Measurements from ENCODE around the gene OR10R2.

The OR10R2 gene

GRCh38 chr1:158494796-158495195, 22.8 kb downstream of the OR10R2 start:
- DNase-seq (ENCODE audit: low read depth) = no peak
- no peak overlapping the region for H3K4me3 ChIP-seq (ENCODE audit: low read depth, low read length)
- TF ChIP-seq MAX (IDR thresholded peaks at IDR 0.05; ENCODE audit: low read depth, low read length) (no peak), MYC (IDR thresholded peaks at IDR 0.05; ENCODE audit: low read depth, low read length) (no peak), POLR2A (IDR thresholded peaks at IDR 0.05; ENCODE audit: extremely low read depth, insufficient read length) (no peak), CTCF (IDR thresholded peaks at IDR 0.05; ENCODE audit: low read depth, low read length) (no peak)

GRCh38 chr1:158496374-158496773, 24.4 kb downstream of the OR10R2 start:
- DNase-seq (ENCODE audit: low read depth) = peak; percentile 58
- no peak overlapping the region for H3K4me3 ChIP-seq (ENCODE audit: low read depth, low read length)
- TF ChIP-seq CTCF (IDR thresholded peaks at IDR 0.05; ENCODE audit: low read depth, low read length) (peak; percentile 26), MYC (IDR thresholded peaks at IDR 0.05; ENCODE audit: low read depth, low read length) (no peak)

GRCh38 chr1:158506369-158506987, 34.5 kb downstream of the OR10R2 start:
- TF ChIP-seq CTCF (IDR thresholded peaks at IDR 0.05; ENCODE audit: low read depth, low read length) (peak; percentile 73), POLR2A (IDR thresholded peaks at IDR 0.05; ENCODE audit: extremely low read depth, insufficient read length) (no peak)
- peak; percentile 67 for DNase-seq (ENCODE audit: low read depth)
- H3K4me3 ChIP-seq (ENCODE audit: low read depth, low read length) = no peak overlapping the region

- H3K4me3 ChIP-seq (ENCODE audit: low read depth, low read length) = no peak overlapping the region
- no peak for DNase-seq (ENCODE audit: low read depth)
- no peak for TF ChIP-seq CTCF (IDR thresholded peaks at IDR 0.05; ENCODE audit: low read depth, low read length)
- no peak for TF ChIP-seq POLR2A (IDR thresholded peaks at IDR 0.05; ENCODE audit: extremely low read depth, insufficient read length)
- TF ChIP-seq MAX (IDR thresholded peaks at IDR 0.05; ENCODE audit: low read depth, low read length) = no peak
- TF ChIP-seq MYC (IDR thresholded peaks at IDR 0.05; ENCODE audit: low read depth, low read length) = no peak
Measured at GRCh38 chr1:158507511-158507910, 35.5 kb downstream of the OR10R2 start.

GRCh38 chr1:158509471-158510156, 37.6 kb downstream of the OR10R2 start:
- TF ChIP-seq MYC (IDR thresholded peaks at IDR 0.05; ENCODE audit: low read depth, low read length) = no peak
- no peak for TF ChIP-seq CTCF (IDR thresholded peaks at IDR 0.05; ENCODE audit: low read depth, low read length)
- no peak for TF ChIP-seq POLR2A (IDR thresholded peaks at IDR 0.05; ENCODE audit: extremely low read depth, insufficient read length)
- no peak for TF ChIP-seq MAX (IDR thresholded peaks at IDR 0.05; ENCODE audit: low read depth, low read length)
- DNase-seq (ENCODE audit: low read depth) = no peak
- no peak overlapping the region for H3K4me3 ChIP-seq (ENCODE audit: low read depth, low read length)

GRCh38 chr1:158516966-158517365, 44.9 kb downstream of the OR10R2 start:
- H3K4me3 ChIP-seq (ENCODE audit: low read depth, low read length) = no peak overlapping the region
- no peak for DNase-seq (ENCODE audit: low read depth)
- TF ChIP-seq CTCF (IDR thresholded peaks at IDR 0.05; ENCODE audit: low read depth, low read length) (no peak), MYC (IDR thresholded peaks at IDR 0.05; ENCODE audit: low read depth, low read length) (no peak), MAX (IDR thresholded peaks at IDR 0.05; ENCODE audit: low read depth, low read length) (no peak), POLR2A (IDR thresholded peaks at IDR 0.05; ENCODE audit: extremely low read depth, insufficient read length) (no peak)
